ENCODE data around the gene NR2F6.

NR2F6 gene

DNA sequence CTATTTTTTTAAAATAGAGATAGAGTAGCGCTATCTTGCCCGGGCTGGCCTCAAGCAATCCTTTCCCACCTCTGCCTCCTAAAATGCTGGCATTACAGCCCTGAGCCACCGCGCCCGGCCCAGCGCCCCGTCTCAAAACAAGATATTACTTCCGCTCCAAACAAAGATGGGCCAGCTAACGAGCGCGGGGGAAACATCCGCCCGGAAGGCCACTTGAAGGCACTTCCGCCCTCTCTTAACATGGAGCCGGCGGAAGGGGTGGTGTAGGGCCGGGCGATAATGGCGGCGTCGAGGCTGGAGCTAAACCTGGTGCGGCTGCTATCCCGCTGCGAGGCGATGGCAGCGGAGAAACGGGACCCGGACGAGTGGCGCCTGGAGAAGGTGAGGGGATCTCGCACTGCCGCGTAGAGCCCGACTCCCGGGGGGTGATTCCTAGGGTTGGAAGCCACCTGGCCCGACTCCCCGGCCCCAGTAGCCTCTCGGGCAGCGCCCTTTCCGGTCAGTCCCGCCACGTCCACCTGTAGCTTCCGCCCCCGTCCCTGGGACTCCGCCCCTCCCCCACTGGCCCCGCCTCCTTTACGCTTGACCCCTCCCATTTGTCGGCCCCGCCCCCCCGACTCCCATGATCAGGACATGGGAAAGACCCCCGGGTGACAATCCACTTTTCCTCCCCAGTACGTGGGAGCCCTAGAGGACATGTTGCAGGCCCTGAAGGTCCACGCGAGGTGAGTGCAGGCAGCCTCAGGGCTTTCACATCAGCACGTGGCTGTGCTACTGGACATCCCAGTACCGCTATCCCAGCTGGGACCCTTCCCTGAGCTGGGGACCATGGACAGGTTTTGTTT, 30.4 kb downstream of the NR2F6 start, which contains the start of gene USE1 (continued):
- TF ChIP-seq, protein P1, sequence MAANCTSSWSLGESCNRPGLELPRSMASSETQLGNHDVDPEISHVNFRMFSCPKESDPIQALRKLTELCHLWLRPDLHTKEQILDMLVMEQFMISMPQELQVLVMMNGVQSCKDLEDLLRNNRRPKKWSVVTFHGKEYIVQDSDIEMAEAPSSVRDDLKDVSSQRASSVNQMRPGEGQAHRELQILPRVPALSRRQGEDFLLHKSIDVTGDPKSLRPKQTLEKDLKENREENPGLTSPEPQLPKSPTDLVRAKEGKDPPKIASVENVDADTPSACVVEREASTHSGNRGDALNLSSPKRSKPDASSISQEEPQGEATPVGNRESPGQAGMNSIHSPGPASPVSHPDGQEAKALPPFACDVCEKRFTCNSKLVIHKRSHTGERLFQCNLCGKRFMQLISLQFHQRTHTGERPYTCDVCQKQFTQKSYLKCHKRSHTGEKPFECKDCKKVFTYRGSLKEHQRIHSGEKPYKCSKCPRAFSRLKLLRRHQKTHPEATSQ (tag by site-specific recombination; IDR thresholded peaks at IDR 0.05), result peak; percentile 93
- TF ChIP-seq GLI2 (tag by site-specific recombination; IDR thresholded peaks at IDR 0.05; ENCODE audit: borderline replicate concordance, low read depth) (no peak), KLF1 (tag by site-specific recombination; IDR thresholded peaks at IDR 0.05) (peak; percentile 90), OSR2 (tag by site-specific recombination; IDR thresholded peaks at IDR 0.05) (peak; percentile 61), ZNF600 (tag by site-specific recombination; IDR thresholded peaks at IDR 0.05) (peak; percentile 57), ZFP3 (tag by site-specific recombination; IDR thresholded peaks at IDR 0.05; ENCODE audit: low read depth) (no peak), ZNF169 (tag by site-specific recombination; IDR thresholded peaks at IDR 0.05) (no peak), SCRT2 (tag by site-specific recombination; IDR thresholded peaks at IDR 0.05) (peak; percentile 100), ZNF202 (tag by site-specific recombination; IDR thresholded peaks at IDR 0.05; ENCODE audit: borderline replicate concordance) (no peak), ZNF394 (tag by site-specific recombination; IDR thresholded peaks at IDR 0.05; ENCODE audit: borderline replicate concordance) (peak; percentile 77; the same call in 1 of the 2 replicates), ZNF629 (tag by site-specific recombination; IDR thresholded peaks at IDR 0.05) (peak; percentile 84), SP2 (tag by site-specific recombination; IDR thresholded peaks at IDR 0.05) (peak; percentile 88), MEIS1 (CRISPR knock-in tag; IDR thresholded peaks at IDR 0.05; ENCODE audit: borderline replicate concordance) (no peak), MYNN (tag by site-specific recombination; IDR thresholded peaks at IDR 0.05; ENCODE audit: borderline replicate concordance) (no peak), EGR2 (tag by site-specific recombination; IDR thresholded peaks at IDR 0.05; ENCODE audit: low read depth) (0 out of 2 replicates have a peak, but pooled peaks have one; percentile 36), ZNF571 (tag by site-specific recombination; IDR thresholded peaks at IDR 0.05) (no peak), ZNF624 (tag by site-specific recombination; IDR thresholded peaks at IDR 0.05) (no peak), HOXC10 (CRISPR knock-in tag; IDR thresholded peaks at IDR 0.05) (no peak), SETDB1 (IDR thresholded peaks at IDR 0.05; ENCODE audit: insufficient read length, low read length) (no peak), ZNF776 (tag by site-specific recombination; IDR thresholded peaks at IDR 0.05; ENCODE audit: borderline replicate concordance) (no peak), ZNF610 (tag by site-specific recombination; IDR thresholded peaks at IDR 0.05; ENCODE audit: borderline replicate concordance) (peak; percentile 86; the same call in 1 of the 2 replicates)
- TF ChIP-seq, protein P2, sequence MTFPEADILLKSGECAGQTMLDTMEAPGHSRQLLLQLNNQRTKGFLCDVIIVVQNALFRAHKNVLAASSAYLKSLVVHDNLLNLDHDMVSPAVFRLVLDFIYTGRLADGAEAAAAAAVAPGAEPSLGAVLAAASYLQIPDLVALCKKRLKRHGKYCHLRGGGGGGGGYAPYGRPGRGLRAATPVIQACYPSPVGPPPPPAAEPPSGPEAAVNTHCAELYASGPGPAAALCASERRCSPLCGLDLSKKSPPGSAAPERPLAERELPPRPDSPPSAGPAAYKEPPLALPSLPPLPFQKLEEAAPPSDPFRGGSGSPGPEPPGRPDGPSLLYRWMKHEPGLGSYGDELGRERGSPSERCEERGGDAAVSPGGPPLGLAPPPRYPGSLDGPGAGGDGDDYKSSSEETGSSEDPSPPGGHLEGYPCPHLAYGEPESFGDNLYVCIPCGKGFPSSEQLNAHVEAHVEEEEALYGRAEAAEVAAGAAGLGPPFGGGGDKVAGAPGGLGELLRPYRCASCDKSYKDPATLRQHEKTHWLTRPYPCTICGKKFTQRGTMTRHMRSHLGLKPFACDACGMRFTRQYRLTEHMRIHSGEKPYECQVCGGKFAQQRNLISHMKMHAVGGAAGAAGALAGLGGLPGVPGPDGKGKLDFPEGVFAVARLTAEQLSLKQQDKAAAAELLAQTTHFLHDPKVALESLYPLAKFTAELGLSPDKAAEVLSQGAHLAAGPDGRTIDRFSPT (tag by site-specific recombination; IDR thresholded peaks at IDR 0.05), result peak; percentile 78
- TF ChIP-seq, protein P3, sequence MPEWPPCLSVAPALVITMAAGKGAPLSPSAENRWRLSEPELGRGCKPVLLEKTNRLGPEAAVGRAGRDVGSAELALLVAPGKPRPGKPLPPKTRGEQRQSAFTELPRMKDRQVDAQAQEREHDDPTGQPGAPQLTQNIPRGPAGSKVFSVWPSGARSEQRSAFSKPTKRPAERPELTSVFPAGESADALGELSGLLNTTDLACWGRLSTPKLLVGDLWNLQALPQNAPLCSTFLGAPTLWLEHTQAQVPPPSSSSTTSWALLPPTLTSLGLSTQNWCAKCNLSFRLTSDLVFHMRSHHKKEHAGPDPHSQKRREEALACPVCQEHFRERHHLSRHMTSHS (tag by site-specific recombination; IDR thresholded peaks at IDR 0.05), result no peak
- TF ChIP-seq, protein P4, sequence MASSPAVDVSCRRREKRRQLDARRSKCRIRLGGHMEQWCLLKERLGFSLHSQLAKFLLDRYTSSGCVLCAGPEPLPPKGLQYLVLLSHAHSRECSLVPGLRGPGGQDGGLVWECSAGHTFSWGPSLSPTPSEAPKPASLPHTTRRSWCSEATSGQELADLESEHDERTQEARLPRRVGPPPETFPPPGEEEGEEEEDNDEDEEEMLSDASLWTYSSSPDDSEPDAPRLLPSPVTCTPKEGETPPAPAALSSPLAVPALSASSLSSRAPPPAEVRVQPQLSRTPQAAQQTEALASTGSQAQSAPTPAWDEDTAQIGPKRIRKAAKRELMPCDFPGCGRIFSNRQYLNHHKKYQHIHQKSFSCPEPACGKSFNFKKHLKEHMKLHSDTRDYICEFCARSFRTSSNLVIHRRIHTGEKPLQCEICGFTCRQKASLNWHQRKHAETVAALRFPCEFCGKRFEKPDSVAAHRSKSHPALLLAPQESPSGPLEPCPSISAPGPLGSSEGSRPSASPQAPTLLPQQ (tag by site-specific recombination; IDR thresholded peaks at IDR 0.05), result peak; percentile 81
- TF ChIP-seq, protein P5, sequence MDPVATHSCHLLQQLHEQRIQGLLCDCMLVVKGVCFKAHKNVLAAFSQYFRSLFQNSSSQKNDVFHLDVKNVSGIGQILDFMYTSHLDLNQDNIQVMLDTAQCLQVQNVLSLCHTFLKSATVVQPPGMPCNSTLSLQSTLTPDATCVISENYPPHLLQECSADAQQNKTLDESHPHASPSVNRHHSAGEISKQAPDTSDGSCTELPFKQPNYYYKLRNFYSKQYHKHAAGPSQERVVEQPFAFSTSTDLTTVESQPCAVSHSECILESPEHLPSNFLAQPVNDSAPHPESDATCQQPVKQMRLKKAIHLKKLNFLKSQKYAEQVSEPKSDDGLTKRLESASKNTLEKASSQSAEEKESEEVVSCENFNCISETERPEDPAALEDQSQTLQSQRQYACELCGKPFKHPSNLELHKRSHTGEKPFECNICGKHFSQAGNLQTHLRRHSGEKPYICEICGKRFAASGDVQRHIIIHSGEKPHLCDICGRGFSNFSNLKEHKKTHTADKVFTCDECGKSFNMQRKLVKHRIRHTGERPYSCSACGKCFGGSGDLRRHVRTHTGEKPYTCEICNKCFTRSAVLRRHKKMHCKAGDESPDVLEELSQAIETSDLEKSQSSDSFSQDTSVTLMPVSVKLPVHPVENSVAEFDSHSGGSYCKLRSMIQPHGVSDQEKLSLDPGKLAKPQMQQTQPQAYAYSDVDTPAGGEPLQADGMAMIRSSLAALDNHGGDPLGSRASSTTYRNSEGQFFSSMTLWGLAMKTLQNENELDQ (tag by site-specific recombination; IDR thresholded peaks at IDR 0.05; ENCODE audit: low read depth), result no peak
- TF ChIP-seq, protein P6, sequence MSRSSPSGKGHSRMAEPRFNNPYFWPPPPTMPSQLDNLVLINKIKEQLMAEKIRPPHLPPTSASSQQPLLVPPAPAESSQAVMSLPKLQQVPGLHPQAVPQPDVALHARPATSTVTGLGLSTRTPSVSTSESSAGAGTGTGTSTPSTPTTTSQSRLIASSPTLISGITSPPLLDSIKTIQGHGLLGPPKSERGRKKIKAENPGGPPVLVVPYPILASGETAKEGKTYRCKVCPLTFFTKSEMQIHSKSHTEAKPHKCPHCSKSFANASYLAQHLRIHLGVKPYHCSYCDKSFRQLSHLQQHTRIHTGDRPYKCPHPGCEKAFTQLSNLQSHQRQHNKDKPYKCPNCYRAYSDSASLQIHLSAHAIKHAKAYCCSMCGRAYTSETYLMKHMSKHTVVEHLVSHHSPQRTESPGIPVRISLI (tag by site-specific recombination; IDR thresholded peaks at IDR 0.05), result no peak
- TF ChIP-seq, protein P7, sequence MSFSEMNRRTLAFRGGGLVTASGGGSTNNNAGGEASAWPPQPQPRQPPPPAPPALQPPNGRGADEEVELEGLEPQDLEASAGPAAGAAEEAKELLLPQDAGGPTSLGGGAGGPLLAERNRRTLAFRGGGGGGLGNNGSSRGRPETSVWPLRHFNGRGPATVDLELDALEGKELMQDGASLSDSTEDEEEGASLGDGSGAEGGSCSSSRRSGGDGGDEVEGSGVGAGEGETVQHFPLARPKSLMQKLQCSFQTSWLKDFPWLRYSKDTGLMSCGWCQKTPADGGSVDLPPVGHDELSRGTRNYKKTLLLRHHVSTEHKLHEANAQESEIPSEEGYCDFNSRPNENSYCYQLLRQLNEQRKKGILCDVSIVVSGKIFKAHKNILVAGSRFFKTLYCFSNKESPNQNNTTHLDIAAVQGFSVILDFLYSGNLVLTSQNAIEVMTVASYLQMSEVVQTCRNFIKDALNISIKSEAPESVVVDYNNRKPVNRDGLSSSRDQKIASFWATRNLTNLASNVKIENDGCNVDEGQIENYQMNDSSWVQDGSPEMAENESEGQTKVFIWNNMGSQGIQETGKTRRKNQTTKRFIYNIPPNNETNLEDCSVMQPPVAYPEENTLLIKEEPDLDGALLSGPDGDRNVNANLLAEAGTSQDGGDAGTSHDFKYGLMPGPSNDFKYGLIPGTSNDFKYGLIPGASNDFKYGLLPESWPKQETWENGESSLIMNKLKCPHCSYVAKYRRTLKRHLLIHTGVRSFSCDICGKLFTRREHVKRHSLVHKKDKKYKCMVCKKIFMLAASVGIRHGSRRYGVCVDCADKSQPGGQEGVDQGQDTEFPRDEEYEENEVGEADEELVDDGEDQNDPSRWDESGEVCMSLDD (tag by site-specific recombination; IDR thresholded peaks at IDR 0.05), result peak; percentile 49; the same call in 1 of the 2 replicates

All from HEK293 (cell line).